SK-N-SH (cell line): ENCODE results near the gene NUP133. TPM values are rescaled to one million over a fixed set of nuclear protein-coding genes. Genes with fewer than 3 reads are reported as not detected.

Experiments used
- CTCF ChIA-PET: fragments of 300-600, 350-600 bp; formaldehyde crosslinking; extraction: SDS; loops from one replicate; lab custom pipeline; 2021; lab: Yijun Ruan, JAX
- POLR2A ChIA-PET: fragments of 350-600 bp; sonication (Branson Sonifier 250); formaldehyde crosslinking; extraction: SDS; loops from one replicate; lab custom pipeline; 2020; ENCODE audit warnings: antibody characterized with exemption, inconsistent platforms; lab: Yijun Ruan, JAX
- DNase-seq: peaks from one replicate; pipeline ENCODE4 v3.0.0; 2012
- H2AFZ ChIP-seq: fragments of 200-600 bp; sonication (generic); 2 replicates; pipeline ENCODE4 v1.8.1; 2016; ENCODE audit warnings: antibody characterized with exemption, mild to moderate bottlenecking, low read depth
- H3F3A ChIP-seq: fragments of 200-600 bp; sonication (generic); replicated peaks from 2 replicates; pipeline ENCODE3; 2016; ENCODE audit warnings: antibody characterized with exemption, mild to moderate bottlenecking; ENCODE audit not compliant: insufficient read depth
- H3K27ac ChIP-seq, 2 experiments: fragments of 200-500 bp in 1 of 2; fragments of 200-600 bp in 1 of 2; sonication (Bioruptor generic) in 1 of 2; sonication (generic), shearing (Covaris generic) in 1 of 2; 2 replicates each; pipeline versions ENCODE4 v1.5.1 to v1.6.1; 2014 to 2016; ENCODE audit warnings: low read depth in 2 of 2, inconsistent platforms in 1 of 2, low read length in 1 of 2, mild to moderate bottlenecking in 1 of 2, mixed read lengths in 1 of 2
- H3K27me3 ChIP-seq: fragments of 200-600 bp; sonication (generic), shearing (Covaris generic); 2 replicates; pipeline ENCODE4 v1.6.1; 2016; ENCODE audit warnings: mixed run types; ENCODE audit not compliant: insufficient read depth
- H3K36me3 ChIP-seq, 2 experiments: fragments of 200-500 bp in 1 of 2; fragments of 200-600 bp in 1 of 2; sonication (Bioruptor generic) in 1 of 2; sonication (generic) in 1 of 2; replicated peaks in 1 of 2; 2 replicates each; pipeline versions ENCODE3 to v1.5.1; 2014 to 2016; ENCODE audit warnings: low read length in 1 of 2, mild to moderate bottlenecking in 1 of 2; ENCODE audit not compliant: insufficient read depth in 2 of 2, control insufficient read depth in 1 of 2
- H3K4me1 ChIP-seq, 2 experiments: fragments of 200-500 bp in 1 of 2; fragments of 200-600 bp in 1 of 2; sonication (Bioruptor generic) in 1 of 2; sonication (generic), shearing (Covaris generic) in 1 of 2; 2 replicates each; pipeline versions ENCODE4 v1.5.1 to v1.6.1; 2014 to 2016; ENCODE audit warnings: low read depth in 1 of 2, low read length in 1 of 2, mixed run types in 1 of 2; ENCODE audit not compliant: insufficient read depth in 2 of 2, control insufficient read depth in 1 of 2
- H3K4me2 ChIP-seq: fragments of 200-600 bp; sonication (generic), shearing (Covaris generic); 2 replicates; pipeline ENCODE4 v1.6.1; 2017; ENCODE audit warnings: mixed run types
- H3K4me3 ChIP-seq, 2 experiments: fragments of 200-500 bp in 1 of 2; fragments of 200-600 bp in 1 of 2; sonication (Bioruptor generic) in 1 of 2; sonication (generic), shearing (Covaris generic) in 1 of 2; 2 replicates each; pipeline versions ENCODE4 v1.5.1 to v1.8.1; 2014 to 2016; ENCODE audit warnings: low read depth in 2 of 2, inconsistent platforms in 1 of 2, low read length in 1 of 2, mild to moderate bottlenecking in 1 of 2, mixed read lengths in 1 of 2, moderate library complexity in 1 of 2
- H3K79me2 ChIP-seq: fragments of 200-600 bp; sonication (generic); 2 replicates; pipeline ENCODE4 v1.8.1; 2017; ENCODE audit warnings: mild to moderate bottlenecking; ENCODE audit not compliant: insufficient read depth
- H3K9ac ChIP-seq: fragments of 200-600 bp; sonication (generic); 2 replicates; pipeline ENCODE4 v1.6.1; 2017; ENCODE audit warnings: mixed run types
- H3K9me2 ChIP-seq: fragments of 200-600 bp; sonication (generic); 2 replicates; pipeline ENCODE4 v1.6.1; 2017; ENCODE audit warnings: mixed run types
- H3K9me3 ChIP-seq: fragments of 200-600 bp; sonication (generic); 2 replicates; pipeline ENCODE4 v1.6.1; 2017; ENCODE audit warnings: mixed run types, mild to moderate bottlenecking, moderate library complexity
- H4K20me1 ChIP-seq: fragments of 200-600 bp; sonication (generic); 2 replicates; pipeline ENCODE4 v1.6.1; 2017; ENCODE audit warnings: mild to moderate bottlenecking, mixed run types; ENCODE audit not compliant: insufficient read depth
- CHD2 ChIP-seq: fragments of 150-350 bp; IDR thresholded peaks from 2 replicates; pipeline ENCODE4 v1.6.1; 2018; ENCODE audit warnings: low read length; ENCODE audit not compliant: partially characterized antibody
- ELF1 ChIP-seq: IDR thresholded peaks from 2 replicates; pipeline ENCODE4 v1.4.0; 2012
- EP300 ChIP-seq, 2 experiments: IDR thresholded peaks; 2 replicates each; pipeline versions ENCODE4 v1.4.0 to v1.6.1; 2012; ENCODE audit warnings: borderline replicate concordance in 1 of 2, low read depth in 1 of 2, low read length in 1 of 2
- EZH2phosphoT487 ChIP-seq: fragments of 200-600 bp; sonication (generic); IDR thresholded peaks from 2 replicates; pipeline ENCODE4 v1.6.1; 2017; ENCODE audit warnings: low read depth, mixed run types, mild to moderate bottlenecking, antibody characterized with exemption, moderate library complexity, borderline replicate concordance
- FOXJ3 ChIP-seq: sonication (generic); formaldehyde crosslinking; IDR thresholded peaks from 2 replicates; pipeline ENCODE4 v1.5.1; 2020; ENCODE audit warnings: mild to moderate bottlenecking, missing genetic modification reagents
- GABPA ChIP-seq: IDR thresholded peaks from 2 replicates; pipeline ENCODE4 v1.4.0; 2012; ENCODE audit warnings: low read depth, mild to moderate bottlenecking
- GATA2 ChIP-seq: sonication (generic); formaldehyde crosslinking; IDR thresholded peaks from 2 replicates; pipeline ENCODE4 v1.5.0; 2020; ENCODE audit warnings: mild to moderate bottlenecking, missing genetic modification reagents
- IRF3 ChIP-seq: fragments of 150-350 bp; IDR thresholded peaks from 2 replicates; pipeline ENCODE4 v1.6.1; 2016; ENCODE audit warnings: mild to moderate bottlenecking, low read depth, low read length
- JUND ChIP-seq: IDR thresholded peaks from 2 replicates; pipeline ENCODE4 v1.4.0; 2012
- MEF2A ChIP-seq: IDR thresholded peaks from 2 replicates; pipeline ENCODE4 v1.4.0; 2012; ENCODE audit warnings: low read depth, borderline replicate concordance
- MXI1 ChIP-seq: IDR thresholded peaks from 2 replicates; pipeline ENCODE4 v1.6.1; 2012; ENCODE audit warnings: mild to moderate bottlenecking, low read depth, low read length, improper control_type of control experiment
- NFIC ChIP-seq: IDR thresholded peaks from 2 replicates; pipeline ENCODE4 v1.4.0; 2012; ENCODE audit warnings: borderline replicate concordance
- NRF1 ChIP-seq: IDR thresholded peaks from 2 replicates; pipeline ENCODE4 v1.6.1; 2012; ENCODE audit warnings: low read depth, mild to moderate bottlenecking, low read length
- PBX3 ChIP-seq: IDR thresholded peaks from 2 replicates; pipeline ENCODE4; 2012
- POLR2AphosphoS5 ChIP-seq: IDR thresholded peaks from 2 replicates; pipeline ENCODE4 v1.6.1; 2012; ENCODE audit warnings: low read depth, low read length
- REST ChIP-seq: IDR thresholded peaks from 2 replicates; pipeline ENCODE4 v1.6.1; 2012; ENCODE audit warnings: mild to moderate bottlenecking, low read depth, low read length, moderate library complexity
- RFX5 ChIP-seq: IDR thresholded peaks from 2 replicates; pipeline ENCODE4 v1.6.1; 2012; ENCODE audit warnings: mild to moderate bottlenecking, improper control_type of control experiment, low read length
- SMC3 ChIP-seq: IDR thresholded peaks from 2 replicates; pipeline ENCODE4 v1.6.1; 2012; ENCODE audit warnings: low read depth, low read length, improper control_type of control experiment
- TAF1 ChIP-seq: IDR thresholded peaks from 2 replicates; pipeline ENCODE4 v1.6.1; 2012; ENCODE audit warnings: low read depth, mild to moderate bottlenecking, low read length, moderate library complexity, borderline replicate concordance
- YY1 ChIP-seq: IDR thresholded peaks from 2 replicates; pipeline ENCODE4 v1.4.0; 2012; ENCODE audit warnings: low read depth, mild to moderate bottlenecking
- WGBS: methylation state at CpG from one replicate; pipeline ENCODE4 v1.1.6; 2017; ENCODE audit warnings: low lambda C conversion rate; 5-methylcytosine and 5-hydroxymethylcytosine counted together
- polyA plus RNA-seq, 3 experiments: library from polyadenylated mRNA; depleted of rRNA; stranded (reverse); fragments of >200 nt; gene quantifications; 2 replicates each; pipeline ENCODE4 v1.2.3, GENCODE V29; 2012

Gene NUP133
- polyA plus RNA-seq, 1 of the 3 experiments (the other 2 are of a cell fraction) = 10.9 TPM

- TF ChIP-seq CHD2 (no peak), GABPA (no peak), NRF1 (no peak), JUND (no peak)
Observed at GRCh38 chr1:229434641-229435051, 73.5 kb downstream of the NUP133 start (continued).

GRCh38 chr1:229434005-229434640 is 74.0 kb downstream of the NUP133 start, which contains the start of gene ACTA1:
TSS of gene ACTA1 (minus strand) at chr1:229434094. CDS start at chr1:229433115, 979 bp downstream.
- H4K20me1 ChIP-seq = no peaks in the 10 kb centered on the region
- H3K27ac ChIP-seq = no peak within 1 kb of the TSS
- no peaks in the 10 kb centered on the region for H3K79me2 ChIP-seq
- H3K9ac ChIP-seq = no peak within 1 kb of the TSS
- no peaks in the 10 kb centered on the region for H3K9me3 ChIP-seq
- H3K36me3 ChIP-seq = peaks cover 0 to 3% of the 10 kb centered on the region in 2 experiments
- TF ChIP-seq IRF3 (no peak), ELF1 (no peak), EP300 (IDR thresholded peaks at IDR 0.05; ENCODE audit: borderline replicate concordance in 1 of 2, low read depth in 1 of 2, low read length in 1 of 2) (no peak), NFIC (no peak), PBX3 (no peak), REST (no peak), GATA2 (CRISPR knock-in tag) (no peak), RFX5 (no peak), GABPA (no peak), TAF1 (no peak), YY1 (no peak), CHD2 (no peak), POLR2AphosphoS5 (no peak), MEF2A (no peak), JUND (no peak), MXI1 (no peak), EZH2phosphoT487 (no peak), FOXJ3 (no peak), NRF1 (no peak), SMC3 (no peak)
- TF ChIP-seq, all 33 proteins: peak for 0
- no peak within 1 kb of the TSS for H2AFZ ChIP-seq
- CTCF ChIA-PET = interaction anchor here (0.9 kb wide), 1 partner anchor 23 kb away, joined by 3 read pairs; no protein-coding TSS in a partner anchor
- DNase-seq = no peak
- no peaks in the 10 kb centered on the region for H3K9me2 ChIP-seq
- H3K4me3 ChIP-seq = no peak within 1 kb of the TSS
- POLR2A ChIA-PET = no interaction called here
- H3K4me2 ChIP-seq = no peak within 1 kb of the TSS
- 84% methylated on average over 26 of the region's 51 CpGs for WGBS
- H3K4me1 ChIP-seq = peaks cover 0 to 9% of the 10 kb centered on the region in 2 experiments; a peak in 1 of 4 replicates
- no peaks in the 10 kb centered on the region for H3F3A ChIP-seq
- H3K27me3 ChIP-seq = no peaks in the 10 kb centered on the region
